Measurements from ENCODE around the gene OR2L5.

The OR2L5 gene

DNA sequence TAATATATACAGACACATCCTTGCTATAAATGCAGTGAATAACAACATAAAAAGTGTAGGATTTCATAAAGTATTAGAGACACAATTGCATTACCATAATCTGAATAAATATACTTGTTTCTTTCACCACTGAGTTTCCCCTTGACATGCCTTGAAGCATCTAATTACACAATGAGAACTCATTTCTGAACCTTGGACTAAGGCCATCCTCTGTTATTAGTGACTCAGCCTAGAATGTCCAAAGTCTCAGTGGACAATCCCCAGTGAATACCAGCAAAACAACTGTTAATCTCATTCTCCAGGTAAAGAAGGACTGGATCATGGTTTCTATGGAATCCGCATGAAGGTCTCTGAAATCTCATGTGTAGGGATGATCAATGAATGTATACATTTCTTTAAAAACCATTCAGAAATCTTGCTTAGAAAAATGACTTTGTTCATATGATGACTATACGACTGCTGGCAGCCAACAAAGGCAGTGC lies at the start of gene OR2L5:
Gene OR2L5, plus strand, starts transcription at position 432 of the 482 bp plus-strand sequence. CDS start 8,288 bp downstream, outside the sequence.
- DNase-seq (ENCODE audit: low read depth, low spot score): no peak

DNA sequence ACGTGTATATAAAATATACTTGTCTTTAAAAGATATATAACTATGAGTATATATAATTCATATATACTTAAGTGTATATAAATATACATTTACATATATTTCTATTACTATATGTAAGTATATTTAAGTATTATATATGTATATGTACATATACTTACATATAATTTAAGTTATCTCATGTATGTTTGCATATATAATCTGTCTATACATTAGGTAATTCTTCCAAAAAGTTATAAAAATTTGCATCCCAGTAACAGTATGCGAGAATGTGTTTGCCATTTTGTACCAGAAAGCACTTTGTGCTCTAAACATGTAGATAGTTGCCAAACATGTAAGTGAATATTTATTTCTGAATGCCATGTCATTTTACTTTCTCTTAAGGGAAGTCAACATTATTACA lies 48.5 kb upstream of the OR2L5 start, which contains the start of gene OR2AK2:
Gene OR2AK2, plus strand, starts transcription at position 301 of the 400 bp plus-strand sequence. CDS start 144 bp downstream, outside the sequence.
- DNase-seq (ENCODE audit: low read depth, low spot score): no peak

- DNase-seq (ENCODE audit: low read depth, low spot score): no peak
Observed at GRCh38 chr1:247966532-247967204, 46.8 kb upstream of the OR2L5 start.

DNA sequence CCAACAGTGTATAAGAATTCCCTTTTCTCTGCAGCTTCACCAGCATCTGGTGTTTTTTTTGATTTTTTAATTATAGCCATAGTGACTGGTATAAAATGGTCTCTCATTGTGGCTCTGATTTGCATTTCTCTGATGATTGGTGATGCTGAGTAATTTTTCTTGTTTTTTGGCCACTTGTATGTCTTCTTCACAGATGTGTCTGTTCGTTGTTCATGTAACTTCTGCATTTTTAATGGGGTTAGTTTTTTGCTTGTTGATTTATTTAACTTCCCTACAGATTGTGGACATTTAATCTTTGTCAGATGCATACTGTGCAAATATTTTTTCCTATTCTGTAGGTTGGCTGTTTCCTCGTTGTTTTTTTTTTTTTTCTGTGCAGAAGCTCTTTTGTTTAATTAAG lies 20.5 kb upstream of the OR2L5 start:
- no peak for DNase-seq (ENCODE audit: low read depth, low spot score)

DNA sequence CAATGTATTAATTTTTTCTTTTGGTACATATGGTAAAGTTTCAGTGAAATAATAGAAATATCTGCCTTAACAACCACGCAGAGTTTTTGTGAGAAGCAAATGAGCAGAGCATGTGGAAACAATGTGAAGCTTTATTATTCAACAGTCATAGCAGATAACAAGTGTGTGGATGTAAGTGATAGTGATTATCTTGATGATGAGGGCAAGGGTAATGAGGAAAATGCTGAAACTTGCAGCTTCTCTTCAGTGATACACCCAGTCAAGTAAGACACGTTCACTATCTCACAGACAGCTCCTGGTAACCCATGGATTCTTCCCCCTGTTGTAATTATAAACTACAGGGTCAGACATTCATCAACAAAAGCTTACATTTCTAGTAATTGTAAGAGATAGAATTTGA lies 14.6 kb upstream of the OR2L5 start:
- no peak for DNase-seq (ENCODE audit: low read depth, low spot score)

DNA sequence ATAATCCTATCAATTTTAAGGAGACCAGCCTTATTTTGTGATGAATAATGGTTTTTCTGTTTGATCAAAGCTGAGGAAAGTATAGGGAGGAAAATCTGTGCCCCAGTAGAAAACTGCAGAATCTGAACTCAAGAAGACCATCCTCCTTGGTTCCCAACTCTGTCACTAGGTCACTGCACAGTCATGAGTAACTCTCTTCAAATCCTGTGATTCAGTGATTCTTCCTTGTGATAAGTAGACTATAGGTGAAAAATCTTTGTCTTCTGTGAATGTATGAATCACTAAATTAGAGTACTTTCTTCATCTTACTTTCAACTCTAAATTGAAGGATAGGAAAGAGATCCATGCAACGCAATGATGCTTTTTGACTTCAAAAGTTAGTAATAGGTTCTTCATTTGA lies 13.3 kb upstream of the OR2L5 start:
- DNase-seq (ENCODE audit: low read depth, low spot score): no peak

GRCh38 chr1:248007778-248008177 lies 5.7 kb upstream of the OR2L5 start:
- no peak for DNase-seq (ENCODE audit: low read depth, low spot score)

GRCh38 chr1:248009681-248010080 lies 3.8 kb upstream of the OR2L5 start:
- no peak for DNase-seq (ENCODE audit: low read depth, low spot score)

GRCh38 chr1:248015803-248016202 lies 2.3 kb downstream of the OR2L5 start:
- DNase-seq (ENCODE audit: low read depth, low spot score): no peak

DNA sequence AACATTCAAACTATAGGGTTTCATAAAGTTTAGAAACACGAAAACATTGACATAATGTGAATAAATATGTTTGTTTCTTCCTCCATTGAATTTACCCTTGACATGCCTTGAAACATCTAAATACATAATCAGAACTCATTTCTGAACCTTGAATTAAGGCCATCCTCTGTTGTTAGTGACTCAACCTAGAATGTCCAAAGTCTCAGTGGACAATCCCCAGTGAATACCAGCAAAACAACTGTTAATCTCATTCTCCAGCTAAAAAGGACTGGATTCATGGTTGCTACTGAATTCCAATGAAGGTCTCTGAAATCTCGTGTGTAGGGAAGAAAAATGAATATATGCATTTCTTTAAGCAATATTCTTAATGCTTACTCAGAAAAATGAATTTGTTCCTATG lies 16.3 kb downstream of the OR2L5 start, which contains the start of gene OR2L2:
Gene OR2L2, plus strand, starts transcription at position 301 of the 400 bp plus-strand sequence. CDS start 8,198 bp downstream, outside the sequence.
- DNase-seq (ENCODE audit: low read depth, low spot score): no peak

DNA sequence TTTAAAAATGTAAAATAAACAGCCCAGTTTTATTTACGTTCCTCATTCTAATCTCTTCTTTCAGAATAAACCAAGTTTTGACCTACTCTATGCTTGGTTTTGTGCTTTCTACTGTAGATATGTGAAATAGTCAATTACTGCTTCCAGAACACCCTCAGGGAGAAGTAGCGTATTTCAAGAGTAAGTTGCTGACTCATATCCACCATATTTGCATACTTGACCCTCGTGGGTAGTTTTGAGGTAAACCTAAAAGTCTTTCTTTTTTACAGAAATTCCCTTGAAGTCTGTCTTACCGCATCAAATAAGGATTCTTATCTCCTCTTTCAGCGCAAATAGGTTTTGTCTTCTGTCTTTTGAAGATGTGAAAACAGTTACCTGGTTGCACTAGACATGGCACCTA lies 31.7 kb downstream of the OR2L5 start:
- no peak for DNase-seq (ENCODE audit: low read depth, low spot score)

DNA sequence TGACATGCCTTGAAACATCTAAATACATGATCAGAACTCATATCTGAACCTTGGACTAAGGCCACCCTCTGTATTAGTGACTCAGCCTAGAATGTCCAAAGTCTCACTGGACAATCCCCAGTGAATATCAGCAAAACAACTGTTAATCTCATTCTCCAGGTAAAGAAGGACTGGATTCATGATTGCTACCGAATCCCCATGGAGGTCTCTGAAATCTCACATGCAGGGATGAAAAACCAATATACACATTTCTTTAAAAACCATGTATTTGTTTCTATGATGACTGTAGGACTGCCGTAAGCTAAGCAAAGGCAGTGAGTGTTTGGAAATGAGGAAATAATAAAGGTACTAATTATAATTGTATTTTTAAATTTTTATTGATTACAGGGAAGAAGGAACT lies 33.1 kb downstream of the OR2L5 start, which contains the start of gene OR2L3:
Gene OR2L3, plus strand, starts transcription at position 301 of the 400 bp plus-strand sequence. CDS start 13,846 bp downstream, outside the sequence.
- DNase-seq (ENCODE audit: low read depth, low spot score): no peak

- no peak for DNase-seq (ENCODE audit: low read depth, low spot score)
Observed at GRCh38 chr1:248047008-248047407, 33.5 kb downstream of the OR2L5 start.

GRCh38 chr1:248054671-248055070 lies 41.2 kb downstream of the OR2L5 start:
- no peak for DNase-seq (ENCODE audit: low read depth, low spot score)

- DNase-seq (ENCODE audit: low read depth, low spot score): no peak
Observed at GRCh38 chr1:248055261-248055660, 41.8 kb downstream of the OR2L5 start.

- no peak for DNase-seq (ENCODE audit: low read depth, low spot score)
Observed at GRCh38 chr1:248065071-248065470, 51.6 kb downstream of the OR2L5 start.

GRCh38 chr1:248065604-248066003 lies 52.1 kb downstream of the OR2L5 start:
- no peak for DNase-seq (ENCODE audit: low read depth, low spot score)

All from smooth muscle cell of the brain vasculature (primary cell).